GM12878 (cell line): ENCODE measurements around the gene NUTM1. TPM values are rescaled to one million over a fixed set of nuclear protein-coding genes. Genes with fewer than 3 reads are reported as not detected.

Experiments used
- GABPA ChIP-seq: IDR thresholded peaks from 2 replicates; pipeline ENCODE4 v1.6.1; 2014; ENCODE audit warnings: antibody characterized with exemption, low read depth, mild to moderate bottlenecking, inconsistent platforms
- MTA3 ChIP-seq: IDR thresholded peaks from 2 replicates; pipeline ENCODE4 v1.6.1; 2012; ENCODE audit warnings: low read length, inconsistent platforms, borderline replicate concordance
- NFIC ChIP-seq: IDR thresholded peaks from 2 replicates; pipeline ENCODE4 v1.6.1; 2012; ENCODE audit warnings: low read depth, mild to moderate bottlenecking, inconsistent platforms, low read length, moderate library complexity
- NFXL1 ChIP-seq: fragments of 450-650 bp; IDR thresholded peaks from 2 replicates; pipeline ENCODE4 v1.6.1; 2017; ENCODE audit warnings: antibody characterized with exemption, mild to moderate bottlenecking, borderline replicate concordance
- RAD21 ChIP-seq: IDR thresholded peaks from 2 replicates; pipeline ENCODE4 v1.6.1; 2011; ENCODE audit warnings: mild to moderate bottlenecking, low read depth, low read length, moderate library complexity; ENCODE audit not compliant: insufficient read depth
- RAD51 ChIP-seq: fragments of 450-650 bp; IDR thresholded peaks from 2 replicates; pipeline ENCODE4 v1.6.1; 2016; ENCODE audit warnings: moderate library complexity, mild to moderate bottlenecking, inconsistent platforms
- RUNX3 ChIP-seq: IDR thresholded peaks from 2 replicates; pipeline ENCODE4 v1.6.1; 2012; ENCODE audit warnings: low read length, inconsistent platforms
- SIX5 ChIP-seq: IDR thresholded peaks from 2 replicates; pipeline ENCODE4 v1.6.1; 2011; ENCODE audit warnings: mild to moderate bottlenecking, low read depth, low read length, moderate library complexity; ENCODE audit not compliant: severe bottlenecking
- ZNF384 ChIP-seq: IDR thresholded peaks from 2 replicates; pipeline ENCODE4 v1.6.1; 2012; ENCODE audit warnings: low read depth, mild to moderate bottlenecking, low read length, improper control_type of control experiment, borderline replicate concordance
- ZSCAN29 ChIP-seq: fragments of 450-650 bp; IDR thresholded peaks from 2 replicates; pipeline ENCODE4 v1.6.1; 2017; ENCODE audit warnings: mild to moderate bottlenecking, moderate library complexity
- polyA plus RNA-seq, 11 experiments: library from polyadenylated mRNA; depleted of rRNA in 4 of 11; unstranded in 6 of 11; stranded (reverse) in 5 of 11; fragments of >200 nt; fragmentation: Nextera tagmentation in 4 of 11; fragmentation: Illumina TruSeq in 1 of 11; extraction: Ambion mirVana in 4 of 11; extraction: Trizol in 1 of 11; gene quantifications; 1 replicate in 1 of 11; 2 replicates in 10 of 11; pipeline versions ENCODE4 v1.2.1 to v1.2.3, GENCODE V29; 2011 to 2016; ENCODE audit warnings: inconsistent platforms in 2 of 11, missing spikeins in 2 of 11, low read depth in 1 of 11
- total RNA-seq, 4 experiments: library from RNA; depleted of rRNA in 3 of 4; stranded (reverse); fragments of >200 nt in 3 of 4; fragmentation: Illumina TruSeq in 1 of 4; extraction: Trizol in 1 of 4; gene quantifications; 2 replicates each; pipeline versions ENCODE4 v1.2.1 to v1.2.3, GENCODE V29; 2013 to 2021
- TF ChIP-seq, protein P1 (sequence below): fragments of 150-350 bp; IDR thresholded peaks from 2 replicates; pipeline ENCODE4 v1.6.1; 2016; ENCODE audit warnings: low read depth, low read length
- TF ChIP-seq, protein P2 (sequence below): fragments of 450-650 bp; IDR thresholded peaks from 2 replicates; pipeline ENCODE4 v1.6.1; 2016; ENCODE audit warnings: mild to moderate bottlenecking
- TF ChIP-seq, protein P3 (sequence below): fragments of 450-650 bp; IDR thresholded peaks from 2 replicates; pipeline ENCODE4 v1.6.1; 2018; ENCODE audit warnings: borderline replicate concordance, mild to moderate bottlenecking; ENCODE audit not compliant: partially characterized antibody
- TF ChIP-seq, protein P4 (sequence below): IDR thresholded peaks from 2 replicates; pipeline ENCODE4 v1.6.1; 2012; ENCODE audit warnings: low read depth, low read length, improper control_type of control experiment
- TF ChIP-seq, protein P5 (sequence below): IDR thresholded peaks from 2 replicates; pipeline ENCODE4 v1.6.1; 2012; ENCODE audit warnings: mild to moderate bottlenecking, low read depth, low read length
- TF ChIP-seq, protein P6 (sequence below): fragments of 450-650 bp; IDR thresholded peaks from 2 replicates; pipeline ENCODE4 v1.6.1; 2014; ENCODE audit warnings: mild to moderate bottlenecking

NUTM1 gene
- total and polyA plus RNA-seq, 10 of the 15 experiments (the other 5 are each of a cell fraction or from before 2014, with no cell fraction given) = under 0.01 to 0.05 TPM; not detected in 8

DNA sequence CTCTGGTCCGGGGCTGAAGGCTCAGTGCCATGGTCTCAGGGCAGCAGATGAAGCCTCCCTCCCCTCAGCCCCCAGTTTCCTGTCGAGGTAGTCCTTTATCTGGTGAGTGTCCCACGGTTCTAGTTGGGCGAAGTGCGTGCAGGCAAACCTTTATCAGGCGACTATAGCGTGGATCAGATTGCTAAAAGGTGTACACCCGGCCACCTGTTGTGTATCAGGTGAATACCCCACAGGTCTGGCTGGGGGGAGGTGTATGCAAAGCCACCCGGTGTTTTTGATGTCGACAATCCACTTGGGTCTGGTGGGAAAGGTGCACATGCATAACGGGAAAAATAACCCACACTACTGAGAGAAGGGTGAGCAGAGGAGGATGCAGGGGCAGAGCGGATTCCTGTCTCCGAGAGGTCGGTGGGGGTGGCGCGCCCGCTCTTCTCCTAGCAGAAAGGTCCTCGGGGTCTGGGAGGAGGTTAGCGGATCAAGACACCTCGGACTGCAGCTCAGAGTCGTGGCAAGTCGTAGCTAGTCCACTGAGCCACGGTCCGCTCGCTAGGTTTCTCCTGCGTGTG, 6.0 kb upstream of the NUTM1 start (continued):
- TF ChIP-seq, protein P1, sequence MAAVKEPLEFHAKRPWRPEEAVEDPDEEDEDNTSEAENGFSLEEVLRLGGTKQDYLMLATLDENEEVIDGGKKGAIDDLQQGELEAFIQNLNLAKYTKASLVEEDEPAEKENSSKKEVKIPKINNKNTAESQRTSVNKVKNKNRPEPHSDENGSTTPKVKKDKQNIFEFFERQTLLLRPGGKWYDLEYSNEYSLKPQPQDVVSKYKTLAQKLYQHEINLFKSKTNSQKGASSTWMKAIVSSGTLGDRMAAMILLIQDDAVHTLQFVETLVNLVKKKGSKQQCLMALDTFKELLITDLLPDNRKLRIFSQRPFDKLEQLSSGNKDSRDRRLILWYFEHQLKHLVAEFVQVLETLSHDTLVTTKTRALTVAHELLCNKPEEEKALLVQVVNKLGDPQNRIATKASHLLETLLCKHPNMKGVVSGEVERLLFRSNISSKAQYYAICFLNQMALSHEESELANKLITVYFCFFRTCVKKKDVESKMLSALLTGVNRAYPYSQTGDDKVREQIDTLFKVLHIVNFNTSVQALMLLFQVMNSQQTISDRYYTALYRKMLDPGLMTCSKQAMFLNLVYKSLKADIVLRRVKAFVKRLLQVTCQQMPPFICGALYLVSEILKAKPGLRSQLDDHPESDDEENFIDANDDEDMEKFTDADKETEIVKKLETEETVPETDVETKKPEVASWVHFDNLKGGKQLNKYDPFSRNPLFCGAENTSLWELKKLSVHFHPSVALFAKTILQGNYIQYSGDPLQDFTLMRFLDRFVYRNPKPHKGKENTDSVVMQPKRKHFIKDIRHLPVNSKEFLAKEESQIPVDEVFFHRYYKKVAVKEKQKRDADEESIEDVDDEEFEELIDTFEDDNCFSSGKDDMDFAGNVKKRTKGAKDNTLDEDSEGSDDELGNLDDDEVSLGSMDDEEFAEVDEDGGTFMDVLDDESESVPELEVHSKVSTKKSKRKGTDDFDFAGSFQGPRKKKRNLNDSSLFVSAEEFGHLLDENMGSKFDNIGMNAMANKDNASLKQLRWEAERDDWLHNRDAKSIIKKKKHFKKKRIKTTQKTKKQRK = no peak
- TF ChIP-seq, protein P2, sequence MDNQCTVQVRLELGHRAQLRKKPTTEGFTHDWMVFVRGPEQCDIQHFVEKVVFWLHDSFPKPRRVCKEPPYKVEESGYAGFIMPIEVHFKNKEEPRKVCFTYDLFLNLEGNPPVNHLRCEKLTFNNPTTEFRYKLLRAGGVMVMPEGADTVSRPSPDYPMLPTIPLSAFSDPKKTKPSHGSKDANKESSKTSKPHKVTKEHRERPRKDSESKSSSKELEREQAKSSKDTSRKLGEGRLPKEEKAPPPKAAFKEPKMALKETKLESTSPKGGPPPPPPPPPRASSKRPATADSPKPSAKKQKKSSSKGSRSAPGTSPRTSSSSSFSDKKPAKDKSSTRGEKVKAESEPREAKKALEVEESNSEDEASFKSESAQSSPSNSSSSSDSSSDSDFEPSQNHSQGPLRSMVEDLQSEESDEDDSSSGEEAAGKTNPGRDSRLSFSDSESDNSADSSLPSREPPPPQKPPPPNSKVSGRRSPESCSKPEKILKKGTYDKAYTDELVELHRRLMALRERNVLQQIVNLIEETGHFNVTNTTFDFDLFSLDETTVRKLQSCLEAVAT = peak; percentile 14; the same call in 1 of the 2 replicates
- TF ChIP-seq GABPA (no peak), RUNX3 (no peak), ZNF384 (no peak), RAD51 (no peak), RAD21 (0 out of 2 replicates have a peak, but pooled peaks have one; percentile 7), MTA3 (no peak), NFXL1 (no peak), NFIC (0 out of 2 replicates have a peak, but pooled peaks have one; percentile 33), SIX5 (no peak), ZSCAN29 (no peak)
- TF ChIP-seq, protein P3, sequence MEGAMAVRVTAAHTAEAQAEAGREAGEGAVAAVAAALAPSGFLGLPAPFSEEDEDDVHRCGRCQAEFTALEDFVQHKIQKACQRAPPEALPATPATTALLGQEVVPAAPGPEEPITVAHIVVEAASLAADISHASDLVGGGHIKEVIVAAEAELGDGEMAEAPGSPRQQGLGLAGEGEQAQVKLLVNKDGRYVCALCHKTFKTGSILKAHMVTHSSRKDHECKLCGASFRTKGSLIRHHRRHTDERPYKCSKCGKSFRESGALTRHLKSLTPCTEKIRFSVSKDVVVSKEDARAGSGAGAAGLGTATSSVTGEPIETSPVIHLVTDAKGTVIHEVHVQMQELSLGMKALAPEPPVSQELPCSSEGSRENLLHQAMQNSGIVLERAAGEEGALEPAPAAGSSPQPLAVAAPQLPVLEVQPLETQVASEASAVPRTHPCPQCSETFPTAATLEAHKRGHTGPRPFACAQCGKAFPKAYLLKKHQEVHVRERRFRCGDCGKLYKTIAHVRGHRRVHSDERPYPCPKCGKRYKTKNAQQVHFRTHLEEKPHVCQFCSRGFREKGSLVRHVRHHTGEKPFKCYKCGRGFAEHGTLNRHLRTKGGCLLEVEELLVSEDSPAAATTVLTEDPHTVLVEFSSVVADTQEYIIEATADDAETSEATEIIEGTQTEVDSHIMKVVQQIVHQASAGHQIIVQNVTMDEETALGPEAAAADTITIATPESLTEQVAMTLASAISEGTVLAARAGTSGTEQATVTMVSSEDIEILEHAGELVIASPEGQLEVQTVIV = no peak
- TF ChIP-seq, protein P4, sequence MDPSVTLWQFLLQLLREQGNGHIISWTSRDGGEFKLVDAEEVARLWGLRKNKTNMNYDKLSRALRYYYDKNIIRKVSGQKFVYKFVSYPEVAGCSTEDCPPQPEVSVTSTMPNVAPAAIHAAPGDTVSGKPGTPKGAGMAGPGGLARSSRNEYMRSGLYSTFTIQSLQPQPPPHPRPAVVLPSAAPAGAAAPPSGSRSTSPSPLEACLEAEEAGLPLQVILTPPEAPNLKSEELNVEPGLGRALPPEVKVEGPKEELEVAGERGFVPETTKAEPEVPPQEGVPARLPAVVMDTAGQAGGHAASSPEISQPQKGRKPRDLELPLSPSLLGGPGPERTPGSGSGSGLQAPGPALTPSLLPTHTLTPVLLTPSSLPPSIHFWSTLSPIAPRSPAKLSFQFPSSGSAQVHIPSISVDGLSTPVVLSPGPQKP = no peak
- TF ChIP-seq, protein P5, sequence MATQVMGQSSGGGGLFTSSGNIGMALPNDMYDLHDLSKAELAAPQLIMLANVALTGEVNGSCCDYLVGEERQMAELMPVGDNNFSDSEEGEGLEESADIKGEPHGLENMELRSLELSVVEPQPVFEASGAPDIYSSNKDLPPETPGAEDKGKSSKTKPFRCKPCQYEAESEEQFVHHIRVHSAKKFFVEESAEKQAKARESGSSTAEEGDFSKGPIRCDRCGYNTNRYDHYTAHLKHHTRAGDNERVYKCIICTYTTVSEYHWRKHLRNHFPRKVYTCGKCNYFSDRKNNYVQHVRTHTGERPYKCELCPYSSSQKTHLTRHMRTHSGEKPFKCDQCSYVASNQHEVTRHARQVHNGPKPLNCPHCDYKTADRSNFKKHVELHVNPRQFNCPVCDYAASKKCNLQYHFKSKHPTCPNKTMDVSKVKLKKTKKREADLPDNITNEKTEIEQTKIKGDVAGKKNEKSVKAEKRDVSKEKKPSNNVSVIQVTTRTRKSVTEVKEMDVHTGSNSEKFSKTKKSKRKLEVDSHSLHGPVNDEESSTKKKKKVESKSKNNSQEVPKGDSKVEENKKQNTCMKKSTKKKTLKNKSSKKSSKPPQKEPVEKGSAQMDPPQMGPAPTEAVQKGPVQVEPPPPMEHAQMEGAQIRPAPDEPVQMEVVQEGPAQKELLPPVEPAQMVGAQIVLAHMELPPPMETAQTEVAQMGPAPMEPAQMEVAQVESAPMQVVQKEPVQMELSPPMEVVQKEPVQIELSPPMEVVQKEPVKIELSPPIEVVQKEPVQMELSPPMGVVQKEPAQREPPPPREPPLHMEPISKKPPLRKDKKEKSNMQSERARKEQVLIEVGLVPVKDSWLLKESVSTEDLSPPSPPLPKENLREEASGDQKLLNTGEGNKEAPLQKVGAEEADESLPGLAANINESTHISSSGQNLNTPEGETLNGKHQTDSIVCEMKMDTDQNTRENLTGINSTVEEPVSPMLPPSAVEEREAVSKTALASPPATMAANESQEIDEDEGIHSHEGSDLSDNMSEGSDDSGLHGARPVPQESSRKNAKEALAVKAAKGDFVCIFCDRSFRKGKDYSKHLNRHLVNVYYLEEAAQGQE = no peak
- TF ChIP-seq, protein P6, sequence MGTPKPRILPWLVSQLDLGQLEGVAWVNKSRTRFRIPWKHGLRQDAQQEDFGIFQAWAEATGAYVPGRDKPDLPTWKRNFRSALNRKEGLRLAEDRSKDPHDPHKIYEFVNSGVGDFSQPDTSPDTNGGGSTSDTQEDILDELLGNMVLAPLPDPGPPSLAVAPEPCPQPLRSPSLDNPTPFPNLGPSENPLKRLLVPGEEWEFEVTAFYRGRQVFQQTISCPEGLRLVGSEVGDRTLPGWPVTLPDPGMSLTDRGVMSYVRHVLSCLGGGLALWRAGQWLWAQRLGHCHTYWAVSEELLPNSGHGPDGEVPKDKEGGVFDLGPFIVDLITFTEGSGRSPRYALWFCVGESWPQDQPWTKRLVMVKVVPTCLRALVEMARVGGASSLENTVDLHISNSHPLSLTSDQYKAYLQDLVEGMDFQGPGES = no peak
